Skeletal muscle tissue (tissue), 5 donors: ENCODE results near the gene MST1R. TPM values are rescaled to one million over a fixed set of nuclear protein-coding genes. Genes with fewer than 3 reads are reported as not detected.

Source experiments
- H3K27ac ChIP-seq: one replicate; pipeline ENCODE4 v1.7.0; 2013; ENCODE audit warnings: mild to moderate bottlenecking, low read depth, low read length, inconsistent platforms
- H3K27me3 ChIP-seq, 3 donors: one replicate each; pipeline ENCODE4 v1.7.0; 2013; ENCODE audit warnings: low read length in 3 of 3; ENCODE audit not compliant: control insufficient read depth in 3 of 3, insufficient read depth in 3 of 3
- H3K36me3 ChIP-seq, 3 donors: one replicate each; pipeline ENCODE4 v1.7.0; 2013; ENCODE audit warnings: low read length in 3 of 3; ENCODE audit not compliant: control insufficient read depth in 3 of 3, insufficient read depth in 3 of 3
- H3K4me1 ChIP-seq, 3 donors: one replicate each; pipeline ENCODE4 v1.7.0; 2013; ENCODE audit warnings: low read length in 3 of 3, mild to moderate bottlenecking in 3 of 3; ENCODE audit not compliant: control insufficient read depth in 3 of 3, insufficient read depth in 3 of 3
- H3K4me3 ChIP-seq, 3 donors: one replicate each; pipeline ENCODE4 v1.7.0; 2013; ENCODE audit warnings: low read length in 3 of 3
- H3K9ac ChIP-seq, 3 donors: one replicate each; pipeline ENCODE4 v1.7.0; 2013; ENCODE audit warnings: low read length in 3 of 3, mild to moderate bottlenecking in 3 of 3, moderate library complexity in 2 of 3, low read depth in 1 of 3
- H3K9me3 ChIP-seq, 3 donors: one replicate each; pipeline ENCODE4 v1.7.0; 2013; ENCODE audit warnings: low read length in 3 of 3; ENCODE audit not compliant: control insufficient read depth in 3 of 3
- small RNA-seq: library from RNA; depleted of rRNA; stranded (forward); fragments of <200 nt; gene quantifications from one replicate; pipeline ENCODE3, GENCODE V24; 2014
- total RNA-seq: library from RNA; depleted of rRNA; stranded (reverse); fragments of >200 nt; gene quantifications from one replicate; pipeline ENCODE4 v1.2.3, GENCODE V29; 2014
- donor health status: Osteomylitis.

Gene MST1R
- total RNA-seq, 1 donor from 2014 or later, result 2.6 TPM

- Histone ChIP-seq H3K36me3 (peaks cover 0 to 2% (median 0%) of the 10 kb centered on the region in 3 donors), H3K9me3 (no peaks in the 10 kb centered on the region), H3K4me1 (peaks cover 15% of the 10 kb centered on the region in 3 donors), H3K4me3 (no peak overlapping the region), H3K27me3 (no peaks in the 10 kb centered on the region), H3K9ac (no peak overlapping the region), H3K27ac (no peak overlapping the region)
Measured at GRCh38 chr3:49844464-49845183, 59.0 kb downstream of the MST1R start.

- peaks cover 19 to 23% (median 20%) of the 10 kb centered on the region in 3 donors for H3K4me1 ChIP-seq
- no peak overlapping the region for H3K4me3 ChIP-seq
- H3K27ac ChIP-seq, result no peak overlapping the region
- H3K9me3 ChIP-seq, result no peaks in the 10 kb centered on the region
- no peak overlapping the region for H3K9ac ChIP-seq
- peaks cover 0 to 2% (median 0%) of the 10 kb centered on the region in 3 donors for H3K36me3 ChIP-seq
- H3K27me3 ChIP-seq, result no peaks in the 10 kb centered on the region
Measured at GRCh38 chr3:49842843-49843517, 60.7 kb downstream of the MST1R start.

- H3K4me3 ChIP-seq, result no peak overlapping the region
- H3K36me3 ChIP-seq, result no peaks in the 10 kb centered on the region
- H3K27me3 ChIP-seq, result no peaks in the 10 kb centered on the region
- no peaks in the 10 kb centered on the region for H3K9me3 ChIP-seq
- peaks cover 19 to 23% (median 20%) of the 10 kb centered on the region in 3 donors for H3K4me1 ChIP-seq
- H3K27ac ChIP-seq, result no peak overlapping the region
- H3K9ac ChIP-seq, result peak overlapping the region in 1 of 3 donors; percentile 40
Measured at GRCh38 chr3:49841806-49842205, 61.9 kb downstream of the MST1R start.

GRCh38 chr3:49841126-49841696 is 62.5 kb downstream of the MST1R start:
- peaks cover 19 to 23% (median 20%) of the 10 kb centered on the region in 3 donors for H3K4me1 ChIP-seq
- H3K36me3 ChIP-seq, result peaks cover 0 to 2% (median 0%) of the 10 kb centered on the region in 3 donors
- no peaks in the 10 kb centered on the region for H3K9me3 ChIP-seq
- no peaks in the 10 kb centered on the region for H3K27me3 ChIP-seq
- H3K4me3 ChIP-seq, result no peak overlapping the region
- peak overlapping the region in 1 of 3 donors; percentile 40 for H3K9ac ChIP-seq
- H3K27ac ChIP-seq, result no peak overlapping the region

GRCh38 chr3:49840388-49840787 is 63.3 kb downstream of the MST1R start:
- Histone ChIP-seq H3K36me3 (peaks cover 0 to 2% (median 0%) of the 10 kb centered on the region in 3 donors), H3K9ac (peak overlapping the region in 1 of 3 donors; percentile 25), H3K4me3 (no peak overlapping the region), H3K4me1 (peaks cover 19 to 23% (median 20%) of the 10 kb centered on the region in 3 donors), H3K27me3 (no peaks in the 10 kb centered on the region), H3K9me3 (no peaks in the 10 kb centered on the region), H3K27ac (no peak overlapping the region)

GRCh38 chr3:49839193-49839809 is 64.4 kb downstream of the MST1R start:
- Histone ChIP-seq H3K36me3 (peaks cover 0 to 2% (median 0%) of the 10 kb centered on the region in 3 donors), H3K9ac (peak overlapping the region; percentile 59 to 77 (median 61)), H3K4me3 (peak overlapping the region; percentile 40 to 56 (median 56)), H3K9me3 (no peaks in the 10 kb centered on the region), H3K27ac (peak overlapping the region; percentile 47), H3K27me3 (no peaks in the 10 kb centered on the region), H3K4me1 (peaks cover 19 to 23% (median 20%) of the 10 kb centered on the region in 3 donors)

Small RNAs within 50 kb of the gene (small RNA-seq; reads per million reads assigned to genes)
- not detected for gene RN7SL217P

Other genes starting within 250 kb of the MST1R start
- gene APEH, start 229.5 kb downstream of the MST1R start, total RNA-seq, result 75.2 TPM
- gene MST1, start 214.4 kb downstream of the MST1R start, total RNA-seq, result 1.6 TPM
- gene RNF123, start 214.3 kb downstream of the MST1R start, total RNA-seq, result 31.3 TPM
- gene AMIGO3, start 184.2 kb downstream of the MST1R start, total RNA-seq, result under 0.01 TPM
- gene GMPPB, start 179.9 kb downstream of the MST1R start, total RNA-seq, result 9.9 TPM
- gene IP6K1, start 117.3 kb downstream of the MST1R start, total RNA-seq, result 23.5 TPM
- not detected for gene CDHR4, start 104.0 kb downstream of the MST1R start, total RNA-seq
- gene INKA1, start 100.6 kb downstream of the MST1R start, total RNA-seq, result 11.5 TPM
- 29.7 TPM for gene UBA7, start 89.9 kb downstream of the MST1R start, total RNA-seq
- gene TRAIP, start 47.3 kb downstream of the MST1R start, total RNA-seq, result 2.6 TPM
- not detected for gene CAMKV, start 34.0 kb downstream of the MST1R start, total RNA-seq
- 5.7 TPM for gene MON1A, start 25.9 kb upstream of the MST1R start, total RNA-seq
- 49.1 TPM for gene RBM6, start 36.3 kb upstream of the MST1R start, total RNA-seq
- 179 TPM for gene RBM5, start 185.0 kb upstream of the MST1R start, total RNA-seq